ENCODE measurements around the gene PDE4A.
"Not testable (repeated sequence)": the region's sequence is repeated elsewhere in the genome, so short reads cannot be mapped to it uniquely, and the experiment has no call there.

PDE4A gene

DNA sequence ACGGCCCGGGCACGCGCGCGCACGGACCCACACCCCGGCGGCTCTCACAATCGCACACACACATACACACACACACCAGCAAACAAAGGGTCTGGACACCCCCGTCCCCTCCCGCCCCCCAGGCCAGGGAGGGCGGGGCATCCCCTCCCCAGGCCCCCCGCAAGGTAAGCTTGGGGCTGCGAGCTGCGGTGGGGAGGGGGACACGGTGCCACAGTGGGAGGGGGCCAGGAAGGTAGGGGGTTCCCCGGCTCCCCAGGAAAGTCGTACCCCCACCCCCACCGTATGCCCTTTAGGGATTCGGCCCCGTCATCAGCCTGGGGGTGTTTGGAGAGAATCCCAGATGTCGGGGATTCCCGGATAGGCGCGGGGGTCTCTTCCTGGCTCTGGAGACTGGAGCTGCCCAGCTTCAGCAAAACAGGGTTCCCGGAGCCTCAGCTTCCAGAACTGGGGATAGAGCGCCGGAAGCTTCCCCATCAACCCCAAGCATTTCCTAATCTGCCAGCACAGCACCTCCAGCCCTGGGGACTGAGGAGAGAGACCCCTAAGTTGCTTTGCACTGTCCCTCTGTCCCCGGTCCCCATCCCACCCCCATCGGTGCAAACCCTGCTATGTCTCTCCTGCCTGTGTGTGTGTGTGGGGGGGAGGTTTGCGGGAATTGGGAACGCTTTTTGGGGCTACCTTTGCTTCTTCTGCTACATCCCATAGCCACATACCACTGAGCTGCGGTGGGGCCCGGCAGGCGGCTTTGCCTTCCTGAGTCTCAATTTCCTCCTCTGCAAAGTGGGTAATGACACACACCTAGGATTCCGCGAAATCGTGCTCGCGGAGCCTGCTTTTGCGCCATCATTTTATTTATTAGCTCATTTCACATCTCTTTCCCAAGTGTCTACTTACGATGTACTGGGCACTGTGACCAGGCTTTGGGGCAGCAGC is 15.2 kb upstream of the PDE4A start:
- DNase-seq, result peak; percentile 41

DNA sequence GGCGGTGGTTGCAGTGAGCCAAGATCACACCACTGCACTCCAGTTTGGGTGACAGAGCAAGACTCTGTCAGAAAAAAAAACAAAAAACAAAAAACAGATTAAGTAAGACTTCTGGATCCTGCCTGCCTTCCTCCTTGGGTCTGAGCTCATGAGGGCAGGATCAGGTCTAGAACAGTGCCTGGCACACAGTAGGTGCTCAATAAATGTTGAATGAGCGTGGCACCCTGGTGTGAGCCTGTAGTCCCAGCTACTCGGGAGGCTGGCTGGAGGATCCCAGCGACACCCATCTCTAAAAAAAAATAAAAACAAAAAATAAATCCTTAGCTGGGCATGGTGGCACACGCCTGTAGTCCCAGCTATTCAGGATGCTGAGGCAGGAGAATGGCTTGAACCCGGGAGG is 14.1 kb upstream of the PDE4A start:
- DNase-seq, result no peak

DNA sequence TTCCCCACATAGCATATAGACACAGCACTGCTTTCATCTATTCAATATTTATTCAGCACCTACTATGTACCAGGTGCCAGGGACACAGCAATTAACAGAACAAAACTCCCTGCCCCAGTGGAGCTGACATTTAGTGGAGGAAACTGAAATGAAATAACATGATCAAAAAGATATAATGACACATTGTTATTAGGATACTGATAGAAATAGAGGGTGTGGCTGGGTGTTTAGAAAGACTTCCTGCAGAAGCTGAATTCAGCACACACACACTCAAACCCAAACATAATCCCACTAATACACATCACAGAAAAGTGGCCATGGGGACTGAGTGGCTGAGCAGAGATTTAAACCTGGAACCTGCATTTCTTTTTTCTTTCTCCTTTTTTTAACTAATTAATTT is 13.2 kb upstream of the PDE4A start:
- no peak for DNase-seq

- peak; percentile 35 for DNase-seq
These were observed 11.6 kb upstream of the PDE4A start for GRCh38 chr19:10408511-10409283.

DNA sequence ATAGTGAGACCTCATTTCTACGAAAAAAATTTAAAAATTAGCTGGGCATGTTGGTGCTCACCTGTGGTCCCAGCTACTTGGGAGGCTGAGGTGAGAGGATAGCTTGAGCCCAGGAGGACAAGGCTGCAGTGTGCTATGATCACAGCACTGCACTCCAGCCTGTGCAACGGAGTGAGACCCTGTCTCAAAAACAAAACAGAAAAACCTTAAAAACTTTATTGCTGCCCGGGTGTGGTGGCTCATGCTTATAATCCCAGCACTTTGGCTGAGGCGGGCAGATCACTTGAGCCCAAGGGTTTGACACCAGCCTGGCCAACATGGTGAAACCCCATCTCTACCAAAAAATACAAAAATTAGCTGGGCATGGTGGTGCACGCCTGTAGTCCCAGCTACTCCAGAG is 9.1 kb upstream of the PDE4A start:
- DNase-seq, result not testable (repeated sequence)

DNA sequence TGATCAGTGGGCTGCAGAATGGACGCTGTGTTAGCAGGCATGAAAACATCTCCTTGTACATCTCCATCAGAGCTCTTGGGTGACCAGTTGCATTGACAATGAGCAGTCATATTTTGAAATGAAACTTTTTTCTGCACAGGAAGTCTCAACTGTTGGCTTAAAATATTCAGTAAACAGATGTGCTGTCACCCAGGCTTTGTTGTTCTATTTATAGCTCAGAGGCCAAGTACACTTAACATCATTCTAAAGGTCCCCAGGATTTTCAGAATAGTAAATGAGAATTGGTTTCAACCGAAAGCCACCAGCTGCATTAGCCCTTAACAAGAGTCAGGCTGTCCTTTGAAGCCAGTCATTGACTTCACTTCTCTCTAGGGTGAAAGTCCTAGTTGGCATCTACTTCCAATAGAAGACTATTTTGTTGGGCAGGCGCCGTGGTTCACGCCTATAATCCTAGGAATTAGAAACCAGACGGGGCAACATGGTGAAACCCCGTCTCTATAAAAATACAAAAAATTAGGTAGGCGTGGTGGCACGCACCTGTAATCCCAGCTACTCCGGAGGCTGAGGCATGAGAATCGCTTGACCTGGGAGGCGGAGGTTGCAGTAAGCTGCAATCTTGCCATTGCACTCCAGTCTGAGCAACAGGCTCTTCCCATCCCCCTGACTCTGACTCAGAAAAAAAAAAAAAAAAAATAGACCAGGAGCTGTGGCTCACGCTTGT is 7.9 kb upstream of the PDE4A start:
- no peak for DNase-seq

GRCh38 chr19:10416083-10416379 is 4.3 kb upstream of the PDE4A start:
- no peak for DNase-seq

DNA sequence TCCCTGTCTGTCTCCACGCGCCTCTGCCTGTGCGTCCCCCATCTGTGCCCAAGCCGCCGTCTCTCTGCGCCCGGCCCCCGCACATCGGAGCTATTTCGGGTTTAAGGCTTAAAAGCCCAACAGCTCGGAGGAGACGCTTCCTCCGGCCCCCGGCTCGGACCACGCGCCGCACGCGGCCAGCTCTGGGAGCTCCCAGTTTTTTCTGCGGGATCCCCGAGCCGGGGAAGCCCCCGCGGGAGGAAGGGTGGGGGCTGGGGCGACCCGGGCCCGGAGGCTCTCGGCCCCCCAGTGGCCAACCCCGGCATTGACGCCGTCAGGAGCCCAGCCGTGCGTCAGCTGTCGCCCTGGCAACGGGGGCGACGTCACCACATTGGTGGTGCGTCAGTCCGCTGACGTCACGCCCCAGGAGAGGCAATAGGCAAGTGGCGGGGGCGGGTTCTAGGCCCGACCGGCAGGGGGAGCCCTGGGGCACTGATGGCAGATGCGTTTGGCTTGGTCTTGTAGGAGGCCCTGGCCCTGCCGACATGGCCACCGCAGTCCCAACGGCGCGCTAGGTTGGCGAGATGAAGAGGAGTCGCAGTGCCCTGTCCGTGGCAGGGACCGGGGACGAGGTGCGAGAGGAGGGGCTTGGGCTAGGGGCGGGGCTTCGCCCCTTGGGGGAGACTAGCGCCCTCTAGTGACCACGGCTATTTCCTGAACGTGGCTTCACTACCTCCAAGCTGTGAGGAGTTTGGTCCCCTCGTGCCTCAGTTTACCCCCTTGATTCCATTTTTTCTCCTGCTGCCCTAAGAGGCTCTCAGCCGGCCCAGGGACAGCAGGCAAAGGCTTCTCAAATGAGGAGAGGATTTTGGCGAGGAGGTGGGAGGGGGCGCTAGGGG is 3.7 kb upstream of the PDE4A start:
- DNase-seq, result peak; percentile 98

- DNase-seq, result no peak
These were observed 2.6 kb upstream of the PDE4A start for GRCh38 chr19:10417541-10418234.

DNA sequence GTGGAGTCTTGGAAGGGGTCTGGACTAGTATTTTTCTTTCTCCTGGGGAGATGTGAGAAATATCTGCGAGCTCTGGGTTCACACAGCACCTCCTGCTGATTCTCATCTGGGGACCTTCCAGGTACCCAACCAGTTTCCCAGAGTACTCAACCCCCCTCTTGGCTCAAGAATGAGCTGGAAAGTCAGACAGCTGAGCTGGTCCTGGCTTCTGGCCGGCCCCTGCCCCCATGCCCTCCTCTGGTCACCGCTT is 2.2 kb upstream of the PDE4A start:
- DNase-seq, result no peak

DNA sequence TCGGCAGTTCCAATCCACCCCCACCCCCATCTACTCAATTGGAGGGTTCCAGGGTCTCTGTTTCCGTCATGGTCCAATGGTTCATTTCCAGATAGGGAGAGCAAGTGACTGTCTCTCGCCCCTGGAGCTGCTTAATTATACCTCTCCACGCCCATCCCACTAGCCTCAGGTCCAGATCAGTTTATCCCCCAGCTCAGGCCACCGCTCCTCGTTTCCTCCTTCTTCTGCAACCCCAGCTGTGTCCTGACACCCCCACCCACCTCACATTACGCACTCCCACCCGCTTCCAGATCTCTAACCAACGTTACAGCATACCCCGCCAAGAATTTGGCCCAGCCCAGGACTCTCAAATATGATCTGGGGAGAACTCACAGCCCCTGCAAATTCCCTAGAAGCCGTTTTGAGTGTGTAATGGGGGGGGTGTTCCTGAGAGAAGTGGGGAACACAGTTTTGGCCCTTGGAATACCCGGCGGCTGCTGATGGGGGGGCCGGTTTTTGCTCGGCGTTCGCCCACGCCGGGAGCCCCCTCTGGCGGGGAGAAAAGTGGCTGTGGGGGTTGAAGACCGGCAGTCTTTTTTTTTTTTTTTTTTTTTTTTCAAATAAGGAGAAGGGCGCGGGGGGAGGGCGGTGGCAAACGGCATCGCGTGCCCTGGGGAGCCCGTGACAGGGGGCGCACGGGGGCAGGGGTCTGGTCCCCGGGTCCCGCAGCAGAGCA is 1.7 kb upstream of the PDE4A start:
- no peak for DNase-seq

- peak; percentile 54 for DNase-seq
These were observed 1.1 kb upstream of the PDE4A start for GRCh38 chr19:10419200-10419645.

GRCh38 chr19:10419646-10420443 is 493 bp upstream of the PDE4A start:
- peak; percentile 38 for DNase-seq

GRCh38 chr19:10421240-10422045 is 1.1 kb downstream of the PDE4A start:
- DNase-seq, result no peak

DNA sequence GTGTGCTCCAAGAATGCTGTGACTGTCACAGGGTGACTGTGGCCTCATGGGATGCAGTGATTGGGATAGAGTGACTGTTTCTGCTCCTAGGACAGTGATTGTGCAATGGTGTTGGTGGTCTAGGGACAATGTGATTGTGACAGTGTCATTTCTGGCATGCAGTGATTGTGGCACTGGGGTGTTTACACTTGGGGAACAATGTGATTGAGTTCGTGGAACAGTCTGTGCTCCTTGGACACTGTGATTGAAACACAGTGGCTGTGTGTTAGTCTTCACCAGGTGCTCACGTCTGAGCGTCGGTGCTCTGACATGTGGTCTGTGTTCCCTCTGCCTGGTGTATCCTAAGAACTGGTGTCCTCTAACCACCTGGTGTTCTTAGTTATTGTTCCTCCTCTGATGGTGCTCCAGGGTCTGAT is 1.7 kb downstream of the PDE4A start:
- DNase-seq, result no peak

GRCh38 chr19:10422846-10423245 is 2.5 kb downstream of the PDE4A start:
- DNase-seq, result no peak

GRCh38 chr19:10424011-10424637 is 3.8 kb downstream of the PDE4A start:
- peak; percentile 29 for DNase-seq

DNA sequence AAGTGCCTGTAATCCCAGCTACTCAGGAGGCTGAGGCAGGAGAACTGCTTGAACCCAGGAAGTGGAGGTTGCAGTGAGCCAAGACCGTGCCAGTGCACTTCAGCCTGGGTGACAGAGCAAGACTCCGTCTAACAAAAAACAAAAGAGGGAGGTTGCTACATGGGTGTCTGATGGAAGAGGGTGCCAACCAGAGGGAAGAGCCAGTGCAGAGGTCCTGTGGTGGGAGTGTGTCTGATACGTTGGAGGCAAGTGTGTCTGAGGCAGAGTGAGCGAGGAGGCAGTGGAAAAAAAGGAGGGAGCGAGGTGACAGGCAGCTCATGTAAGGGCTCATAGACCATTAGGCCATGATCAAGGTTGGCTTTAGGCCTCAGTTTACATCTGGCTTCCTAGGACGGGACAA is 6.8 kb downstream of the PDE4A start:
- DNase-seq, result no peak

DNA sequence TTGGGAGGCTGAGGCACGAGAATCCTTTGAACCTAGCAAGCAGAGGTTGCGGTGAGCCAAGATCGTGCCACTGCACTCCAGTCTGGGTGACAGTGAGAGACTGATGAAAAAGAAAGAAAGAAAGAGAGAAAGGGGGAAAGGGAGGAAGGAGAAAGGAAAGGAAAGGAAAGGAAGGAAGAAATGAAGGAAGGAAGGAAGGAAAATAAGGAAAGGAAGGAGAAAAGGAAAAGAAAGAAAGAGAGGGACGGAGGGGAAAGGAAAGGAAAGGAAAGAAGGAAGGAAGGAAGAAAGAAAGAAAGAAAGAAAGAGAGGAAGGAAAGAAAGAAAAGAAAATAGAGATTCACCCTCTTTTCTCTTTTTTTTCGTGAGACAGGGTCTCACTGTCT is 8.7 kb downstream of the PDE4A start:
- DNase-seq, result no peak
